Loucy (cell line): ENCODE measurements around the gene PDE4D.

Source experiments
- CTCF ChIP-seq: fragments of 200-600 bp; sonication (generic); conservative IDR thresholded peaks from 2 replicates; pipeline ENCODE4 v1.5.1; 2014; ENCODE audit warnings: mild to moderate bottlenecking, antibody characterized with exemption, low read length
- EZH2phosphoT487 ChIP-seq: fragments of 200-600 bp; IDR thresholded peaks from 2 replicates; pipeline ENCODE4 v1.6.1; 2018; ENCODE audit warnings: antibody characterized with exemption, mild to moderate bottlenecking, moderate library complexity, borderline replicate concordance

GRCh38 chr5:59713498-59713844 is 180.1 kb downstream of the PDE4D start:
- TF ChIP-seq CTCF (no peak), EZH2phosphoT487 (no peak)
